MM.1S (cell line): ENCODE measurements around the gene HACE1.

Experiments used
- DNase-seq: peaks from one replicate; pipeline ENCODE4 v3.0.0-alpha.2; 2015
- H2AFZ ChIP-seq: fragments of 300-600 bp; sonication (generic); 2 replicates; pipeline ENCODE4 v1.6.0; 2016; ENCODE audit warnings: antibody characterized with exemption, low read length
- H3F3A ChIP-seq: fragments of 300-600 bp; sonication (generic); 2 replicates; pipeline ENCODE4 v1.6.1; 2016; ENCODE audit warnings: mild to moderate bottlenecking, antibody characterized with exemption, low read length, moderate library complexity, mixed read lengths; ENCODE audit not compliant: insufficient read depth
- H3K27ac ChIP-seq: fragments of 300-600 bp; sonication (generic); 2 replicates; pipeline ENCODE4 v1.5.1; 2016; ENCODE audit warnings: mild to moderate bottlenecking, low read length
- H3K27me3 ChIP-seq: fragments of 300-600 bp; sonication (generic); replicated peaks from 2 replicates; pipeline ENCODE4 v1.6.0; 2016; ENCODE audit warnings: low read length; ENCODE audit not compliant: insufficient read depth
- H3K36me3 ChIP-seq: fragments of 300-600 bp; sonication (generic); replicated peaks from 2 replicates; pipeline ENCODE4 v1.6.1; 2016; ENCODE audit warnings: mild to moderate bottlenecking, low read length, mixed read lengths; ENCODE audit not compliant: insufficient read depth
- H3K4me1 ChIP-seq: fragments of 300-600 bp; sonication (generic); 2 replicates; pipeline ENCODE4 v1.6.1; 2016; ENCODE audit warnings: low read length, mixed read lengths
- H3K4me2 ChIP-seq: fragments of 300-600 bp; sonication (generic); 2 replicates; pipeline ENCODE4 v1.6.0; 2016; ENCODE audit warnings: low read depth, low read length
- H3K4me3 ChIP-seq: fragments of 300-600 bp; sonication (generic); 2 replicates; pipeline ENCODE4 v1.5.1; 2016; ENCODE audit warnings: low read length, mixed read lengths
- H3K79me2 ChIP-seq: fragments of 300-600 bp; sonication (generic); 2 replicates; pipeline ENCODE4 v1.6.1; 2016; ENCODE audit warnings: mixed run types, low read length, mixed read lengths
- H3K9ac ChIP-seq: fragments of 300-600 bp; sonication (generic); 2 replicates; pipeline ENCODE4 v1.6.1; 2016; ENCODE audit warnings: low read length, mixed read lengths
- H3K9me2 ChIP-seq: fragments of 300-600 bp; sonication (generic); replicated peaks from 2 replicates; pipeline ENCODE4 v1.6.1; 2016; ENCODE audit warnings: mild to moderate bottlenecking, low read length, mixed read lengths; ENCODE audit not compliant: insufficient read depth
- H3K9me3 ChIP-seq: fragments of 300-600 bp; sonication (generic); replicated peaks from 2 replicates; pipeline ENCODE4 v1.6.1; 2016; ENCODE audit warnings: mild to moderate bottlenecking, low read length, mixed read lengths; ENCODE audit not compliant: insufficient read depth
- H4K20me1 ChIP-seq: fragments of 300-600 bp; sonication (generic); 2 replicates; pipeline ENCODE4 v1.6.1; 2016; ENCODE audit warnings: mild to moderate bottlenecking, low read length, moderate library complexity, mixed read lengths; ENCODE audit not compliant: insufficient read depth
- CTCF ChIP-seq: fragments of 300-600 bp; sonication (generic); IDR thresholded peaks from 2 replicates; pipeline ENCODE4 v1.5.1; 2016; ENCODE audit warnings: antibody characterized with exemption, low read length, mixed read lengths
- EZH2 ChIP-seq: fragments of 300-600 bp; sonication (generic); optimal IDR thresholded peaks from 2 replicates; pipeline ENCODE3; 2017; ENCODE audit warnings: low read depth, mild to moderate bottlenecking, antibody characterized with exemption, low read length, mixed read lengths
- EZH2phosphoT487 ChIP-seq: fragments of 300-600 bp; sonication (generic); IDR thresholded peaks from 2 replicates; pipeline ENCODE4 v1.6.1; 2018; ENCODE audit warnings: antibody characterized with exemption, low read length

Gene HACE1

DNA sequence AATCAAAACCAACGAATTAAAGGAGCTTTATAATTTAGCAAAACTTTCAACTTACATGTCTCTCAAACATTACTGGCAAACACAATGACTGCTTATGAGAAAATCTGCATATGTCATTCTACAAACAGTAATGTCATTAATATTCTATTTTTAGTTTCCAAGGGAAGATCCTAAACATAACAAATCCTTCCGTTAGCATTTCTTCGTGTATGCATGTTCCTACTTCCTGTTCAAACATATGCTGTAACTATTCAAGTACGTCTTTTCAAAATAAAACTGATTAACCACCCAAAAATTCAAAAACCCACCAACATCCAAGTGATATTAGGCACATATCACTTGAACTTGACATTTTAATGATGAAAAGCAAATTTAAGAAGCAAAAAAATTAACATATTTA, 131.3 kb downstream of the HACE1 start:
- Histone ChIP-seq H3K79me2 (no peaks in the 10 kb centered on the region), H4K20me1 (no peaks in the 10 kb centered on the region), H3K4me3 (no peak overlapping the region), H3K36me3 (no peaks in the 10 kb centered on the region), H3K27ac (no peak overlapping the region), H3K4me2 (no peak overlapping the region), H3K27me3 (no peaks in the 10 kb centered on the region), H3K4me1 (no peaks in the 10 kb centered on the region), H3K9ac (no peak overlapping the region), H3K9me3 (no peaks in the 10 kb centered on the region), H3F3A (no peaks in the 10 kb centered on the region), H3K9me2 (no peaks in the 10 kb centered on the region), H2AFZ (no peak overlapping the region)
- DNase-seq = no peak
- TF ChIP-seq EZH2phosphoT487 = no peak
- no peak for TF ChIP-seq CTCF
- no peak for TF ChIP-seq EZH2

GRCh38 chr6:104718672-104719071, 141.0 kb downstream of the HACE1 start:
- H3K4me2 ChIP-seq = no peak overlapping the region
- no peak overlapping the region for H3K9ac ChIP-seq

GRCh38 chr6:104716858-104717257, 142.9 kb downstream of the HACE1 start:
- Histone ChIP-seq H3K4me1 (no peaks in the 10 kb centered on the region), H3K4me3 (no peak overlapping the region), H2AFZ (no peak overlapping the region), H3K79me2 (no peaks in the 10 kb centered on the region), H3K9me2 (no peaks in the 10 kb centered on the region), H4K20me1 (no peaks in the 10 kb centered on the region), H3K9ac (no peak overlapping the region), H3K4me2 (no peak overlapping the region), H3K9me3 (no peaks in the 10 kb centered on the region), H3K27ac (no peak overlapping the region), H3K36me3 (no peaks in the 10 kb centered on the region), H3K27me3 (no peaks in the 10 kb centered on the region), H3F3A (no peaks in the 10 kb centered on the region)
- no peak for DNase-seq
- TF ChIP-seq CTCF (no peak), EZH2phosphoT487 (no peak), EZH2 (no peak)

More at GRCh38 chr6:104718672-104719071, 141.0 kb downstream of the HACE1 start:
- Histone ChIP-seq H3K36me3 (no peaks in the 10 kb centered on the region), H3K79me2 (no peaks in the 10 kb centered on the region), H3K27me3 (no peaks in the 10 kb centered on the region), H2AFZ (no peak overlapping the region), H4K20me1 (no peaks in the 10 kb centered on the region), H3K4me1 (no peaks in the 10 kb centered on the region), H3K4me3 (no peak overlapping the region), H3K27ac (no peak overlapping the region), H3K9me3 (no peaks in the 10 kb centered on the region), H3K9me2 (no peaks in the 10 kb centered on the region), H3F3A (no peaks in the 10 kb centered on the region)
- DNase-seq = no peak
- TF ChIP-seq EZH2 = no peak
- no peak for TF ChIP-seq EZH2phosphoT487
- TF ChIP-seq CTCF = no peak
